Activated naive CD4-positive, alpha-beta T cell treated with anti-CD3 and anti-CD28 coated beads, Interleukin-2, amount 10 ng/mL, durations not matched to agents 5 hours and 36 hours (primary cell): ENCODE results near the gene IFI44L. TPM values are rescaled to one million over a fixed set of nuclear protein-coding genes. Genes with fewer than 3 reads are reported as not detected.

Experiments
- total RNA-seq, 2 experiments: library from RNA; stranded (reverse); gene quantifications; one replicate each; pipeline ENCODE4 v1.2.3, GENCODE V29; 2021

Gene IFI44L
- 10 to 100 TPM; 28.0 to 29.2 TPM for total RNA-seq

DNA sequence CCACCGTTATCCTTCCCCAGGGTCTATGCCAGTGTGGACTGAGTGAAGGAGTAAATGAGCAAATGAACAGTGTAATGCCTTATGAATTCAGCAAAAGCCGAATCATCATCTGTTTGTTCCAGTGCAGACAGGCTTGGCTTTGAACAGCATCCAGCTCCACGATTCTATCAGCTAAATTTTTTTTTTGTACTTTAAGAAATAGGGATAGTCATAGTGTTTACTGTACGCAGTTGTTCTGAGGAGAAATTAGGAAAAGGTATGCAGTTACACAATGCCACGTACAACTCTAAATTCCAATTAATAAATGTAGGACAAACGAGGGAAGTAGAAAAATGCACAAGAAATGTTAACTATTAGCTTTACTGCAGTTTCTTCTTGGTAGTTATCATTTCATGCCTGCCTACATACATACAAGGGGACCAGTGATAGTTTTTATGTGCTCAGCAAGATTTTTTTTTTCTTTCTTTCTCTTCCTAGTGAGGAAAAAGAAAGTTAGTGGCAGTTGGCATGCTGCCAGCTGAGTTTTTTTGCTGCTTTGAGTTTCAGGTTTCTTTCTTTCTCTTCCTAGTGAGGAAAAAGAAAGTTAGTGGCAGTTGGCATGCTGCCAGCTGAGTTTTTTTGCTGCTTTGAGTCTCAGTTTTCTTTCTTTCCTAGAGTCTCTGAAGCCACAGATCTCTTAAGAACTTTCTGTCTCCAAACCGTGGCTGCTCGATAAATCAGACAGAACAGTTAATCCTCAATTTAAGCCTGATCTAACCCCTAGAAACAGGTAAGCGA lies at the start of gene IFI44L:
IFI44L (plus strand) TSS at position 646 of the 777 bp plus-strand sequence. CDS start 7,468 bp downstream, outside the sequence.

DNA sequence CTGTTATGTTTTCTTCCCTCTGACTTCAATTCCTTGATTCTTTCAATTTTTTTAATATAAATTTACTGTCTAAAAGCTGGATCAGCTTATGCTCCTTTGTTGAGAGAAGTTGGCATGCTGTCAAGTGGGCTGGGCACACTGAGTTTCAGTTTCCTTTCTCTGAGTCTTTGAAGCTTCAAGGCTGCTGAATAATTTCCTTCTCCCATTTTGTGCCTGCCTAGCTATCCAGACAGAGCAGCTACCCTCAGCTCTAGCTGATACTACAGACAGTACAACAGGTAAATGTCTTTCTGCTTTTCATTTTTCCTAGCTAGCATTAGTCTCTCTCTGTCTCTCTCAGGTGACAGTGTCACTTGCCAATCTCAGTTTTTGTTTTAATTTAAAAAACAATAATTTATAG lies 29.4 kb downstream of the IFI44L start, which contains the start of gene IFI44:
IFI44 (plus strand) TSS at position 204 of the 400 bp plus-strand sequence. CDS start 365 bp downstream, outside the sequence.

Other genes with a start within 250 kb of the IFI44L start
- not detected for gene PTGFR, start 129.5 kb upstream of the IFI44L start, total RNA-seq
- gene IFI44, start 29.4 kb downstream of the IFI44L start, total RNA-seq: 10 to 100 TPM; 36.6 to 42.6 TPM